Measurements from ENCODE around the gene C2CD5. TPM values are rescaled to one million over a fixed set of nuclear protein-coding genes. Genes with fewer than 3 reads are reported as not detected.
"Not testable (repeated sequence)": the region's sequence is repeated elsewhere in the genome, so short reads cannot be mapped to it uniquely, and the experiment has no call there.

C2CD5 gene
- polyA plus RNA-seq, 3 donors = 8.6 to 23.4 (median 9.3) TPM

DNA sequence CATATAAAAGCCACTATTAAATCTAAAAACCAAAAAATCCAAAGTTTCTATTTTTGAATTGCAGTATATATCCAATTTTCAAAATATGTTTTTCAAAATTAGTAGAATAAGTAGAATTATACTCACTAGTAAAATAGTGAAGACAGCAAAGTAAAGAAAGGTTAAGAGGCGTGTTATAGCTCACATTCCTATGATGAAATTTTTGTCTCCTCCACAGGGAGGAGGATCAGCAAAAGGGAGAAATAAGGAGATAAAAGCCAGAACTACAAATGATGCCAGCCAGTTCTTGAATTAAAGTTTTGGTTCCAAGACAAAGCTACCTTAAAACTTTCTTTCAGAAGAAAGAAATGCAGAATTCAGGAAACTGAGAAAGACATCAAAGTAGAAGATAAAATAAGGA is 50.0 kb downstream of the C2CD5 start:
- no peak overlapping the region for H3K27ac ChIP-seq (ENCODE audit: low read depth, low read length)
- 63 to 77% (median 71%) methylated on average over 1 of the region's 1 CpG for WGBS, 3 donors

DNA sequence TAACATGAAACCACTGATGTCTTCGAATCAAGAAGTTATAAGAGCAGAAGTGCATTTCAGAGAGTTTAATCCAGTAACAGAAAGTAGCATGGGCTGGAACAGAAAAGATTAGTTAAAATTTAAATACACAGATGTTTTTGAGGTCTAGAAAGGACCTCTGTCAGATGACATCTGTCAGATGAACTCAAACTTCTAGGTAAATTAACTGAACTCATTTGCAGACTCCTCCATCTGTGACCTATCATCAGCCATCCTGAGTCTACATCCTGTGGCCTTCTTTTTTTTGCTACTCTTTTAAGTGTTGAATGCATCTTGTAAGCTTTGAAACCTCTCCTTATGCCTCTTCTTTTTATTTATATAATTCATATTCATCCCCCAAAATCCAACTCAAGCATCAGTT is 53.3 kb downstream of the C2CD5 start:
- H3K27ac ChIP-seq (ENCODE audit: low read depth, low read length) = no peak overlapping the region
- 91 to 96% (median 95%) methylated on average over 1 of the region's 1 CpG for WGBS, 3 donors

DNA sequence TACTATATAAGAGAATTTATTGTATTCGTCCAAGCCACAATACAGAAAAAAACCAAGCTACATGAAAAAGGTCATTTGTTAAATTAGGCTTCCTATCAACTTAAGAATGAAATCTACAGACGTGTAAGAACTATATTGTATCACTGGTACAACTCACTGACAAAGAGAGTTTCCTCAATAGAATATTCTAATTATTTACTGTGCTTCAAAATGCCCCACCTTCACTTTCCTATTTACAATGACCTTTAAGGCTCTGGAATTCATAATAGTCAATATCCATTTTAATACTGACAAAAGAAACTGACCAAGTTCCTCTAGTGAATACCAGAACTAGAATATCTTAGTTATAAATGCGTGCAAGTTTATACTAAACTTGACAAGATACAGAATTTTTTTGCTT is 55.9 kb downstream of the C2CD5 start:
- WGBS, 3 donors = 96 to 99% (median 97%) methylated on average over 3 of the region's 3 CpGs
- H3K27ac ChIP-seq (ENCODE audit: low read depth, low read length) = no peak overlapping the region

DNA sequence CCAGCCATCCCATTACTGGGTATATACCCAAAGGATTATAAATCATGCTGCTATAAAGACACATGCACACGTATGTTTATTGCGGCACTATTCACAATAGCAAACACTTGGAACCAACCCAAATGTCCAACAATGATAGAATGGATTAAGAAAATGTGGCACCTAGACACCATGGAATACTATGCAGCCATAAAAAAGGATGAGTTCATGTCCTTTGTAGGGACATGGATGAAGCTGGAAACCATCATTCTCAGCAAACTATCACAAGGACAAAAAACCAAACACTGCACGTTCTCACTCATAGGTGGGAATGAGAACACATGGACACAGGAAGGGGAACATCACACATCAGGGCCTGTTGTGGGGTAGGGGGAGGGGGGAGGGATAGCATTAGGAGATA is 56.7 kb downstream of the C2CD5 start:
- H3K27ac ChIP-seq (ENCODE audit: low read depth, low read length) = not testable (repeated sequence)
- 92 to 100% (median 96%) methylated on average over 3 of the region's 3 CpGs for WGBS, 3 donors

DNA sequence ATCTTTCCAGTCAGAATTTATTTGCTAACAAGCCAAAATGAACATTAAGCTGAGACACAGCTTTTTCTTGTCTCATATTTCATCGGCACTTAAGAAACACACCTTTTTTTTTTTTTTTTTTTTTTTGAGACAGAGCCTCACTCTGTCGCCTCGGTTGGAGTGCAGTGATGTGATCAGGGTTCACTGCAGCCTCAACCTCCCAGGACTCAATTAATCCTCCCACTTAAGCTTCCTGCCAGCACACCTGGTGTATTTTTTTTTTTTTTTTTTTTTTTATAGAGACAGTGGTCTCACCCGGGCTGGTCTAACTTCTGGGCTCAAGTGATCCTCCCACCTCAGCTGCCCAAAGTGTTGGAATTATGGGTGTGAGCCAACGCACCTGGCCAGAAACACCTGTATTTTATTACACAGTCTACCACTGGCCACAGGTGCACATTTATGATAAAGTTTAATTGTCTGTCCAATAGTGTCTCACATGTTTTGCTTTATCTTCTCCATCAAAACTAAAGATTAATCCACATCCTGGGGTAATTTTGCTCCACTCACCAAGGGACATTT is 62.7 kb downstream of the C2CD5 start:
- 82 to 87% (median 83%) methylated on average over 5 of the region's 5 CpGs for WGBS, 3 donors
- H3K27ac ChIP-seq (ENCODE audit: low read depth, low read length) = no peak overlapping the region

DNA sequence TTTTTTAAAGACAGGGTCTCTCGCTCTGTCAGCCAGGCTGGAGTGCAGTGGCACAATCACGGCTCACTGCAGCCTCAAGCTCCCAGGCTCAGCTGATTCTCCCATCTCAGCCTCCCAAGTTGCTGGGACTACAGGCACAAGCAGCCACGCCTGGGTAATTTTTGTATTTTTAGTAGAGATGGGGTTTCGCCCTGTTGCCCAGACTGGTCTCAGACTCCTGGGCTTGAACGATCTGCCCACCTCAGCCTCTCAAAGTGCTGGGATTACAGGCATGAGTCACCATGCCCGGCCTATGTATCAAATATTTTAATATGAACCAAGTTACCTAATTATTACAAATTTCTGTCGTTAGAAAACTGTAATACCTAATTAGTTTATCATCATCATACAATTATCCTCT is 63.5 kb downstream of the C2CD5 start:
- WGBS, 3 donors = 96 to 97% (median 96%) methylated on average over 7 of the region's 7 CpGs

DNA sequence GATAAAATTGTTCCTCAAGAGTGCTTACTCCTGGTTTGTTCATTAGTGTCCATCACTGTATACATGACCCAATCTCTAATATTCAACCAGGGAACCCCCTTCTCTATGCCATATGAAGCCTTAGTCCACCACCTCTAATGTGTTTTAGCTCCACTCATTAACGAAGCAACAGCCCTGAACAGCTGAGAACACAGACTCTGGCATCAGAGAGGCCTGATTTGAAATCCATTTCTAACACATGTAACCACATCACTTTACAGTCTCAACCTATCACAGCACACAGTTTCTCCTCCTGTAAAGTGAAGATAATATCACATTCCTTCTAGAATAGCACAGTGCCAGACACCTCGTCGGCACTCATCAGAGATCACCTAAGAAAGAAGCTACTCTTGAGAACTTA is 64.3 kb downstream of the C2CD5 start:
- 92 to 93% (median 93%) methylated on average over 3 of the region's 3 CpGs for WGBS, 3 donors
- no peak overlapping the region for H3K27ac ChIP-seq (ENCODE audit: low read depth, low read length)

More for the DNA sequence above, 63.5 kb downstream of the C2CD5 start:
- H3K27ac ChIP-seq (ENCODE audit: low read depth, low read length) = not testable (repeated sequence)

DNA sequence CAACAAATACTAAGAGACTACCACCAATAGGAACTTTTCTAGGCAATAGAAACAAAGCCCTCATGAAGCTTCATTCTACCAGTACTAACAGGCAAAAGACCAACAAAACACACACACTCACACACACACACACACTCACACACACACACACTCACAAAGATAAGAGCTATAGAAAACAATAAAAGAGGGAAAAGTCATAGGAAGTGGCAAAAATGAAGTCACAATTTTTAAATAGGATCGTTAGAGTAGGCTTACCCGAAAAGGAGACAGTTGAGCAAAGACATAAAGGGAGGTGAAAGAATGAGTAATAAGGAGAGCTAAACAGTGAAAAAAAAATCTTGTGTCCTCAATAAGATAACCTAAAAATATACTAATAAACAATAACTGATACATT is 66.5 kb downstream of the C2CD5 start:
- WGBS, 3 donors = 70 to 87% (median 85%) methylated on average over 2 of the region's 2 CpGs
- no peak overlapping the region for H3K27ac ChIP-seq (ENCODE audit: low read depth, low read length)

DNA sequence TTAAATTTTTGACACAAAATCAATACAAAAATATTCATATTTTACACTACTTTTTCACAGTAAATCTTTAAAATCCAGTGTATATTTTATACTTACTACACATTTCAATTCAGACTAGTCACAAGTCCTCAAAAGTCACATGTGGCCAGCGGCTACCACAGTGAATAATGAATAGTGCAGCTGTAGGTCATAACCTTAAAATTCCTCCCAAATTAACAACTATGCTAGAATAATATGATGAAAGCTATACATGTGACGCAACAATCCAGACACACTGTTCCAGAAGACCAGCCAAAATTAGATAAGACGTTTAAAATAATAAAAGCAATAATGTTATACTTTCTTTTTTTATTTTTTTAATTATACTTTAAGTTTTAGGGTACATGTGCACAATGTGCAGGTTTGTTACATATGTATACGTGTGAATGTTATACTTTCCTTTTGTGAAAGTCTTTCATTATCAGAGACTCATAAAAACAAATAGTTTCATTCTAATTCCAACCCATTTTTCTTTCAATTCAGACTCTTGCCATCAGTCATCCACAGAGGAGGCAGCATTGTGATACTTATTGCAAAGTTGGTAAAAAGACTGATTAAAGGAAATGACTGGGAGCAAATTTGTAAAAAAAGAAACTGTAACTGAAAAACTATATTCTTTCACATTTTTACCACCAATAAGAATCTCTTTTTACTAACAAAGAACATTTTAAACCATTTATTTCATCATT is 67.0 kb downstream of the C2CD5 start:
- H3K27ac ChIP-seq (ENCODE audit: low read depth, low read length) = no peak overlapping the region

DNA sequence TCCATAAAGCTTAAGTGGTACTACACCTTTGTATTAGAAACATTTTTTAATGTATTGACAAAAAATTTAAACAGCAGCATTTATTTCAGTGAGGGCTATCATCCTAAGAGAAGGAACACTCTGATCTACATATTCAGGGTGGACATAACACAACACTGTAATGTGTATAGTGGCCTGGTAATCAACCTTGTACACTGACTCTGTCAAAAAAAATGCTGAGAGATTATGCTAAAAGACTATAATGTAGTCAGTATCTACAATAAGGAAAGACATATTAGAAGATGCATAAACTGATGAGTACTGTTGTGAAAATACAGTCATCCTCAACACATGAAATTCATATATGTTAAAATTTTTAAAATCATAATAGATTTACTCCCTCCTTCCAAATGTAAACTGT is 68.2 kb downstream of the C2CD5 start:
- no peak overlapping the region for H3K27ac ChIP-seq (ENCODE audit: low read depth, low read length)

More for the DNA sequence above, 67.0 kb downstream of the C2CD5 start:
- 69 to 82% (median 72%) methylated on average over 4 of the region's 4 CpGs for WGBS, 3 donors

DNA sequence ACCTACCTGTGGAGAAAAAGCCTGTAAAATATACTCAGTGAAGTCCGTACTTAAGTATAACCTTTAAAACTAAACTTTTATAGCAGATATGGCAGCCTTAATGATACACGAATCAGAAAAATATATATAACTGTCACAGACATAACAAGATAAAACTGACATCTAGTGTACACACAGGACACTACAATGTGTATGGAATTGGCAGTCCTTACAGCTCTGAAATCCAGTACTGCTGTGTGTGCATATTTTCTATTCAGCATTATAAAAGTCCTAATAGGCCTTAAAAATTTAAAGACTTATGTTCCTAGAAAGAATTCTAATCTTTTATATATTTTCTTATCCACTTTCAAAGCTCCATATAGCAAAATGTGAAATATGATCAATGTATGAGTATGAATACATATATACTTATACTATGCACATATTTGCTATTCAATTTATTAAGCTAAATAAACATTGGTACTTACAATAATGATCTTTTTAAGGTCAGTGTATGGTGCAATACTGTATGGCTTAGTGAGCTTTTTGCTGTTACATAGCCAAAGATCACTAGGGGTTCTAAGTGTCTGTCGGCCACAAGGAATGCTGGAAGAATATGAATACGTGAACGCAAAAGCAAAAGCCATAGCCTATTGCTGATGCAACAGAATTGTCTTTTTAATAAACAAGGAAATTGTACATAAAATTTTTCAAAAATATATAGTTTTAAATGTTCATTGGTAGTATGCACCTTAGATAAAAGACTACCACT is 69.2 kb downstream of the C2CD5 start:
- H3K27ac ChIP-seq (ENCODE audit: low read depth, low read length) = no peak overlapping the region
- WGBS, 3 donors = 78 to 92% (median 90%) methylated on average over 5 of the region's 5 CpGs

DNA sequence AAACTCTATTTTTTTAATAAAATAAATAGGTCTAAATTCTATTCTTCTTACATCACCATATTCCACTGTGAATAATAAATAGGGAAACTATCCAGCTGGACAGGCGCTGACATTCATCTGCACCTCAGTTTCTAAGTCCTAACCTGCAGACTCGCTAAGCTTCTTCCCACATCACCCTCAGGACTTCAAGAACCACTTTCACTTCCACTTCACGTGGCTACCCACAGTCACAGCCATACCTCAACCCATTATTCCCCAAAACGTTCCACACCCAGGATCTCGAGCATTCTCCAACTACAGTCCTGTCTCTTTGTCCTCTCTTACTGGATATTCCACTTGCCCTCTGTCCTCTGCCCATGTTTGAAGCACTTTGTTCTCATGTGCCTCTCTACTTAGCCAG is 71.1 kb downstream of the C2CD5 start:
- 79 to 85% (median 82%) methylated on average over 5 of the region's 5 CpGs for WGBS, 3 donors
- H3K27ac ChIP-seq (ENCODE audit: low read depth, low read length) = no peak overlapping the region

DNA sequence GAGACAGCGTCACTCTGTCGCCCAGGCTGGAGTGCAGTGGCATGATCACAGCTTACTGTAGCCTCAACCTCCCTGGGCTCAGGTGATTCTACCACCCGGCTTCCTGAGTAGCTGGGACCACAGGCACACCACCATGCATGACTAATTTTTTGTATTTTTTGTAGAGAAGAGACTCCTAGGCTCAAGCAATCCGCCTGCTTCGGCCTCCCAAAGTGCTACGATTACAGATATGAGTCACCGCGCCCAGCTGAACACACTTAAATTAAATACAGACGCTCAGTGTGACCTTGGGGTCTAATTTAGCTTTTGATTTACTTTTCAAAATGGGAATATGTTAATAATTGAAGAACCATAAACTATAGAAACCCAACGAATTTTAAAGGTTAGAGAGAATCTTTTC is 77.2 kb downstream of the C2CD5 start:
- H3K27ac ChIP-seq (ENCODE audit: low read depth, low read length) = no peak overlapping the region
- 78 to 95% (median 89%) methylated on average over 10 of the region's 10 CpGs for WGBS, 3 donors

DNA sequence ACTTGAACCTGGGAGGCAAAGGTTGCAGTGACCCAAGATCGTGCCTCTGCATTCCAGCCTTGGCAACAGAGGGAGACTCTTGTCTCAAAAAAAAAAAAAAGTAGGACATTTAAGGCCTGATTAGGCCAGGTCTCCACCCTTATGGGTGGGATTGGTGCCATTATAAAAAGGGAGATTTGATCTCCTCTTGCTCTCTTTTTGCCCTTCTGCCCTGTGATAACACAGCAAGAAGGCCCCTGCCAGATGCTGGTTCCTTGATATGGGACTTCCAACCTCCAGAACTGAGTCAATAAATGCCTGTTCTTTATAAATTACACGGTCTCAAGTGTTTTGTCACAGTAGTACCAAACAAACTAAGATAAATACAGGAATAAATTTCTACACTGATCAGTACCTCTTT is 81.0 kb downstream of the C2CD5 start:
- 89 to 98% (median 96%) methylated on average over 2 of the region's 2 CpGs for WGBS, 3 donors

DNA sequence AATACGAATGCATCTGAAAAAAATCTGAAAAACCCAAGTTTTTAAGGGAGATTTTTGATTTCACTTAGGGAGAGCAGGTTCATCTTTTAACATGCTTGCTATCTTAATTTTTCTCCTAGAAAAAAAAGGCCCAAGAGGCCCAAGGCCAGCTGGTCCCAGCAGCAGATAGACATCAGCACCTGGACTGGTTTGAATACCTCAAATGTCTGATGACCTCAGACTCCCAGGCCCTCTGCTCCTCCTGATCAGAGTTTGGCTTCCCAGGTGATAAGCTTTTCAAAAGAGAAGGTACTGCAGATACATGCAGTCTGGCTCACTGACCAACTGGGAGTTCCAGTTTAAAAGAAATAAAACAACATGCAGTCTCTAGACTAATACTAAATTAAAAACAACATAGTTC is 82.6 kb downstream of the C2CD5 start:
- no peak overlapping the region for H3K27ac ChIP-seq (ENCODE audit: low read depth, low read length)
- WGBS, 3 donors = 96 to 98% (median 97%) methylated on average over 1 of the region's 1 CpG

More for the DNA sequence above, 81.0 kb downstream of the C2CD5 start:
- H3K27ac ChIP-seq (ENCODE audit: low read depth, low read length) = no peak overlapping the region

DNA sequence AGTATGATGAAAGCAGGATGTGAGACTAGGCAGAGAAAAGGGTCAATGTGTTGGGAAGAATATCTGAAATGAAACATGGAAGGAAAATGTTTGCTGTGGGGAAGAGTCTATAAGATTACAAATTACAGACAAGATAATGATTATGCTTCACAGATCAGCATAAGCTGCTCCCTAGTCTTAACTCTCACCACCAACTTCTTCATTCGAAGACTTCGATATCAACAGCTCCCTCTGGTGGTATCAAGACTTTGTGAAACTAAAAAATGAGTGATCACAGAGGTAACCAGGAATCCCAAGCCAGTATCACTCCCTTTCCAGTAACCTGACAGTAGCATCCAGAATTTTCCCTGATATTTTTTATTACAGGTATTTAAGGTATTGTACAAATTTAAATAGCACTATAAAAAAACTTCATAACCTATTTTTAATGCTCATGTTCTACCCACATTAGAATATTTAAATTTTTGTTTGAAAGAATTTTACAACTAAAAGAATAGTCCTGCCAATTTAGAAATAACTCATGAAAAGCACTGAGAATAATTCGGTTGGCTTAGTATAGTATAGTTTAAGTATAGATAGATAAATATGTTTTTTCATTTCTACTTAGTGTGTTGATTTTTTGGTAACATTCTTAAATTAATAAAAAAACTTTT is 84.4 kb downstream of the C2CD5 start:
- 21 to 23% (median 23%) methylated on average over 3 of the region's 3 CpGs for WGBS, 3 donors
- no peak overlapping the region for H3K27ac ChIP-seq (ENCODE audit: low read depth, low read length)

DNA sequence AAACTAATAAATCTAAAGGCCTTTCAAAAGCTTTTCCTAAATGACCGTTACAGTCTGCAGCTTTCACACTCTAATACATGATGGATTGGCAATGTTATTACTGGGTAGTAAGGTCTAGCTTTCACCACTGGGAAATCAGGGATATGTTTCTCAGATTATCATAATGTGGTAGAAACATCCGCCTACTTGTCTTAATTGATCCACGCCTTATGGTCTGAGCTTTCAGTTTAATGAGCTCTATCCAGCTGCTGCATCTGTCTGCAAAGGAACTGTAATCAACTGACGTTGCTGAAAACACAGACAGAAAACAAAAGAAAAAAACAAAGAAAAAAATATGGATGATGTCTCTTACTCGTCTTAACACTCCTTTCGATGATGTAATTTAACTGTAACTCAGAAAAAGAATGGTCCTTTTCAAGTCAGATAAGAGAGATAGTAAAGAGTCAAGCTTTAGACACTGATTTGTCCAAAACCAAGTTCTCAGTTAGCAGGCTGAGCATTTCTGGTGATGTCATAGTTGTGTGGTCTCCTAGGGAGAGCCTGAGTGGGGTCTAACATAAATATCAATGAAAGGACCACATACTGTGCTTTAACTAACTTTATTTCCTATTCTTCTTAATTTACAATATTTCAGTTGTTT is 85.9 kb downstream of the C2CD5 start:
- H3K27ac ChIP-seq (ENCODE audit: low read depth, low read length) = no peak overlapping the region
- whole genome bisulfite sequencing, 3 donors = 88 to 93% (median 91%) methylated on average over 6 of the region's 6 CpGs

DNA sequence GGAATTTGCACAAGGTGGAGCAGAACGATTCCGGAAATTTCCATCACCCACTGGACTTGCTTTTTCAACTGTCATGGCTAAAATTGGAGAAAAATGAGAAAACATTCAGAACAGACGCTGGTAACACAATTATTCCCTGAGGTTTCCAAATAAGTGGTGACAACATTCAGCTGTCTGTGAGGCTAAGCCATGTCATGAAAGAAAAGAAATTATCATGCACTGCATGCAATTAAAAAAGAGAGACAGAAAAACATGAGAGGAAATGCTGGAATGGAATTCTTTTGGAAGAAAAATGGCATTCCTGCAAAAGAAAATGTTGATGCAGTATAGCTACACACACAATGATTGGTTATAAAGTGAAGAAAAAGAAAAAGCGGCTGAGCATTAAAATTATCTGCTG is 87.3 kb downstream of the C2CD5 start:
- WGBS, 3 donors = 82 to 90% (median 83%) methylated on average over 4 of the region's 4 CpGs
- no peak overlapping the region for H3K27ac ChIP-seq (ENCODE audit: low read depth, low read length)

DNA sequence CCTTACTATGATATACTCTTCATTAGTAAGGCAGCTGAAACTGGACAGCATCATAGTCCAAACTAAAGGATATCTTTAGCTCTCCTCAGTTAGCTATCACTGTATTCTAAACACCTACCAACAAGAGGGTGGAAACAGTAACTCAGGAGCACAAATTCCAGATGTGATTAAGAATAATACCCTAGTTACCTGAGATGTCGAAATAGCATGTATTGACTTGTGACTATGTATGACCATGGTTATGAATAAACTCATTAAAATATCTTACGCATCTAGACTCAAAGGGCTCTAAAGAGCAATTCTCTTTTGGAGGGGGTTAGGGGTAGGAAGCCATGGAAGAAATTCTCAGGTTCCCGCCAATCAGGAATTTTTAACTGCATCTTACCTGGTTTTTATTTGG is 90.8 kb downstream of the C2CD5 start:
- H3K27ac ChIP-seq (ENCODE audit: low read depth, low read length) = no peak overlapping the region
- WGBS, 3 donors = 97 to 100% (median 98%) methylated on average over 3 of the region's 3 CpGs
